PFSK-1 (cell line): Measurements from ENCODE around the gene RBCK1.

ENCODE experiments used
- FOXP2 ChIP-seq: optimal IDR thresholded peaks from 2 replicates; pipeline ENCODE3; 2011; ENCODE audit warnings: borderline replicate concordance, control low read depth, inconsistent platforms; ENCODE audit not compliant: insufficient read depth; ENCODE audit errors: extremely low read length, extremely low read depth
- POLR2AphosphoS5 ChIP-seq: IDR thresholded peaks from 2 replicates; pipeline ENCODE4 v1.6.1; 2012; ENCODE audit warnings: low read depth, mild to moderate bottlenecking, control low read depth, low read length, moderate library complexity
- REST ChIP-seq, 2 experiments: IDR thresholded peaks; 2 replicates each; pipeline versions ENCODE4 v1.6.1 to v1.8.0; 2011 to 2012; ENCODE audit warnings: low read depth in 2 of 2, low read length in 2 of 2, control low read depth in 1 of 2, inconsistent platforms in 1 of 2, mild to moderate bottlenecking in 1 of 2, moderate library complexity in 1 of 2; ENCODE audit not compliant: insufficient read depth in 1 of 2
- SIN3A ChIP-seq: IDR thresholded peaks from 2 replicates; pipeline ENCODE4 v1.6.1; 2012; ENCODE audit warnings: mild to moderate bottlenecking, low read length, moderate library complexity, borderline replicate concordance; ENCODE audit not compliant: insufficient read depth
- TAF1 ChIP-seq: IDR thresholded peaks from 2 replicates; pipeline ENCODE4 v1.6.1; 2012; ENCODE audit warnings: low read length, control low read depth, borderline replicate concordance; ENCODE audit not compliant: insufficient read depth

Gene RBCK1

GRCh38 chr20:414161-414560, 6.1 kb downstream of the RBCK1 start:
- no peak for TF ChIP-seq FOXP2
- TF ChIP-seq TAF1 = no peak
- TF ChIP-seq REST (IDR thresholded peaks at IDR 0.05; ENCODE audit: insufficient read depth in 1 of 2, low read depth in 2 of 2, low read length in 2 of 2) = no peak
- no peak for TF ChIP-seq SIN3A
- TF ChIP-seq POLR2AphosphoS5 = no peak

GRCh38 chr20:415820-416322, 7.8 kb downstream of the RBCK1 start:
- no peak for TF ChIP-seq POLR2AphosphoS5
- TF ChIP-seq SIN3A = no peak
- TF ChIP-seq TAF1 = no peak
- TF ChIP-seq REST (IDR thresholded peaks at IDR 0.05; ENCODE audit: insufficient read depth in 1 of 2, low read depth in 2 of 2, low read length in 2 of 2) = no peak
- no peak for TF ChIP-seq FOXP2

GRCh38 chr20:416950-417800, 9.1 kb downstream of the RBCK1 start:
- TF ChIP-seq SIN3A (no peak), TAF1 (no peak), POLR2AphosphoS5 (no peak)

- TF ChIP-seq TAF1 = no peak
- no peak for TF ChIP-seq POLR2AphosphoS5
- no peak for TF ChIP-seq FOXP2
- TF ChIP-seq REST (IDR thresholded peaks at IDR 0.05; ENCODE audit: insufficient read depth in 1 of 2, low read depth in 2 of 2, low read length in 2 of 2) = no peak
- no peak for TF ChIP-seq SIN3A
Measured at GRCh38 chr20:417801-418342, 9.8 kb downstream of the RBCK1 start.

GRCh38 chr20:418858-419365, 10.8 kb downstream of the RBCK1 start:
- TF ChIP-seq POLR2AphosphoS5 = no peak
- no peak for TF ChIP-seq REST (IDR thresholded peaks at IDR 0.05; ENCODE audit: insufficient read depth in 1 of 2, low read depth in 2 of 2, low read length in 2 of 2)
- TF ChIP-seq TAF1 = no peak
- TF ChIP-seq FOXP2 = no peak
- no peak for TF ChIP-seq SIN3A
